GM23338 (cell line): ENCODE measurements around the gene LRRC3C.

Experiments used
- CREB1 ChIP-seq: fragments of 250-450 bp; sonication (Bioruptor Pico); IDR thresholded peaks from 2 replicates; pipeline ENCODE4 v1.5.0; 2020; ENCODE audit warnings: low read depth, mild to moderate bottlenecking, moderate library complexity
- EZH2 ChIP-seq: fragments of 200-600 bp; sonication (generic); IDR thresholded peaks from one replicate; pipeline ENCODE4 v1.8.0; 2017; ENCODE audit warnings: antibody characterized with exemption, mild to moderate bottlenecking, low read depth; ENCODE audit not compliant: unreplicated experiment
- EZH2phosphoT487 ChIP-seq: fragments of 200-600 bp; sonication (generic); IDR thresholded peaks from one replicate; pipeline ENCODE4 v1.8.1; 2018; ENCODE audit warnings: antibody characterized with exemption; ENCODE audit not compliant: unreplicated experiment
- POLR2AphosphoS5 ChIP-seq: IDR thresholded peaks from 2 replicates; pipeline ENCODE4 v1.6.1; 2016; ENCODE audit warnings: antibody characterized with exemption, low read depth
- TF ChIP-seq, protein P1 (sequence below), 2 experiments: fragments of 200-600 bp in 1 of 2; sonication (generic) in 1 of 2; conservative IDR thresholded peaks; 2 replicates each; pipeline versions ENCODE4 v1.5.1 to v1.6.1; 2016 to 2017; ENCODE audit warnings: antibody characterized with exemption in 2 of 2, low read depth in 2 of 2, mild to moderate bottlenecking in 2 of 2, moderate library complexity in 1 of 2
- TF ChIP-seq, protein P2 (sequence below): IDR thresholded peaks from one replicate; pipeline ENCODE4 v1.6.1; 2018; ENCODE audit warnings: antibody characterized with exemption; ENCODE audit not compliant: unreplicated experiment

DNA sequence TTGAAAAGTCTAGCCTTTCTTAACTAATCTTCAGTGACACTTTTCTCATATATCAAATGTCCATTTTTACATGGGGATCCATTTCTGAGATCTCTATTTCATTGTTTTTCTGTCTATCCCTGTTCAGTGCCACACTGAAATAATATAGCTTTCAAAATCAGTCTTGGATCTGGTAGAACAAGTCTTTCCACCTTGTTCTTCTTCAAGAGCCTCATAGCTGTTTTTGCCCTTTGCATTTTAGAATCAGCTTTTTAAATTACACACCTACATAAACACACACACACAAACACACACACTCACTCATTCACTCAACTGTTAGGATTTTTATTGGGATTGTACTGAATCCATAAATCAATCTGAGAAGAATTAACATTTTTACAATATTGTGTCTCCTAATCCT lies 28.3 kb upstream of the LRRC3C start:
- TF ChIP-seq, protein P1, sequence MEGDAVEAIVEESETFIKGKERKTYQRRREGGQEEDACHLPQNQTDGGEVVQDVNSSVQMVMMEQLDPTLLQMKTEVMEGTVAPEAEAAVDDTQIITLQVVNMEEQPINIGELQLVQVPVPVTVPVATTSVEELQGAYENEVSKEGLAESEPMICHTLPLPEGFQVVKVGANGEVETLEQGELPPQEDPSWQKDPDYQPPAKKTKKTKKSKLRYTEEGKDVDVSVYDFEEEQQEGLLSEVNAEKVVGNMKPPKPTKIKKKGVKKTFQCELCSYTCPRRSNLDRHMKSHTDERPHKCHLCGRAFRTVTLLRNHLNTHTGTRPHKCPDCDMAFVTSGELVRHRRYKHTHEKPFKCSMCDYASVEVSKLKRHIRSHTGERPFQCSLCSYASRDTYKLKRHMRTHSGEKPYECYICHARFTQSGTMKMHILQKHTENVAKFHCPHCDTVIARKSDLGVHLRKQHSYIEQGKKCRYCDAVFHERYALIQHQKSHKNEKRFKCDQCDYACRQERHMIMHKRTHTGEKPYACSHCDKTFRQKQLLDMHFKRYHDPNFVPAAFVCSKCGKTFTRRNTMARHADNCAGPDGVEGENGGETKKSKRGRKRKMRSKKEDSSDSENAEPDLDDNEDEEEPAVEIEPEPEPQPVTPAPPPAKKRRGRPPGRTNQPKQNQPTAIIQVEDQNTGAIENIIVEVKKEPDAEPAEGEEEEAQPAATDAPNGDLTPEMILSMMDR (conservative IDR thresholded peaks at IDR 0.05; ENCODE audit: low read depth in 2 of 2): no peak
- TF ChIP-seq EZH2phosphoT487 (no peak), EZH2 (no peak), POLR2AphosphoS5 (no peak), CREB1 (CRISPR knock-in tag) (no peak)
- TF ChIP-seq, protein P2, sequence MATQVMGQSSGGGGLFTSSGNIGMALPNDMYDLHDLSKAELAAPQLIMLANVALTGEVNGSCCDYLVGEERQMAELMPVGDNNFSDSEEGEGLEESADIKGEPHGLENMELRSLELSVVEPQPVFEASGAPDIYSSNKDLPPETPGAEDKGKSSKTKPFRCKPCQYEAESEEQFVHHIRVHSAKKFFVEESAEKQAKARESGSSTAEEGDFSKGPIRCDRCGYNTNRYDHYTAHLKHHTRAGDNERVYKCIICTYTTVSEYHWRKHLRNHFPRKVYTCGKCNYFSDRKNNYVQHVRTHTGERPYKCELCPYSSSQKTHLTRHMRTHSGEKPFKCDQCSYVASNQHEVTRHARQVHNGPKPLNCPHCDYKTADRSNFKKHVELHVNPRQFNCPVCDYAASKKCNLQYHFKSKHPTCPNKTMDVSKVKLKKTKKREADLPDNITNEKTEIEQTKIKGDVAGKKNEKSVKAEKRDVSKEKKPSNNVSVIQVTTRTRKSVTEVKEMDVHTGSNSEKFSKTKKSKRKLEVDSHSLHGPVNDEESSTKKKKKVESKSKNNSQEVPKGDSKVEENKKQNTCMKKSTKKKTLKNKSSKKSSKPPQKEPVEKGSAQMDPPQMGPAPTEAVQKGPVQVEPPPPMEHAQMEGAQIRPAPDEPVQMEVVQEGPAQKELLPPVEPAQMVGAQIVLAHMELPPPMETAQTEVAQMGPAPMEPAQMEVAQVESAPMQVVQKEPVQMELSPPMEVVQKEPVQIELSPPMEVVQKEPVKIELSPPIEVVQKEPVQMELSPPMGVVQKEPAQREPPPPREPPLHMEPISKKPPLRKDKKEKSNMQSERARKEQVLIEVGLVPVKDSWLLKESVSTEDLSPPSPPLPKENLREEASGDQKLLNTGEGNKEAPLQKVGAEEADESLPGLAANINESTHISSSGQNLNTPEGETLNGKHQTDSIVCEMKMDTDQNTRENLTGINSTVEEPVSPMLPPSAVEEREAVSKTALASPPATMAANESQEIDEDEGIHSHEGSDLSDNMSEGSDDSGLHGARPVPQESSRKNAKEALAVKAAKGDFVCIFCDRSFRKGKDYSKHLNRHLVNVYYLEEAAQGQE: no peak
